ENCODE measurements around the gene ZSWIM5. TPM values are rescaled to one million over a fixed set of nuclear protein-coding genes. Genes with fewer than 3 reads are reported as not detected.
"Not testable (repeated sequence)": the region's sequence is repeated elsewhere in the genome, so short reads cannot be mapped to it uniquely, and the experiment has no call there.

ZSWIM5 gene
- total and polyA plus RNA-seq, 2 of the 8 experiments (the other 6 are each of a cell fraction or from before 2014, with no cell fraction given), result 2.5 to 3.9 TPM

- H3K23me2 ChIP-seq (ENCODE audit: low read depth, low read length); CTCF ChIA-PET (ENCODE audit: partially characterized antibody); H2BK120ac ChIP-seq (replicated peaks; ENCODE audit: low read depth, low read length); H3K27ac ChIP-seq (ENCODE audit: low read depth, low read length); H2AFZ ChIP-seq (ENCODE audit: low read length); H3K4ac ChIP-seq (replicated peaks; ENCODE audit: insufficient read length, low read depth, low read length); H4K20me1 ChIP-seq (replicated peaks in 1 of 2; ENCODE audit: control insufficient read depth in 1 of 2, insufficient read depth in 2 of 2, low read length in 2 of 2); H3K79me2 ChIP-seq (ENCODE audit: control insufficient read depth in 1 of 2, insufficient read depth in 2 of 2, low read length in 2 of 2); H3K18ac ChIP-seq (ENCODE audit: extremely low read depth, low read length); H4K5ac ChIP-seq (ENCODE audit: insufficient read length, low read depth, low read length); H2BK12ac ChIP-seq (ENCODE audit: low read depth, low read length); H3K14ac ChIP-seq (ENCODE audit: insufficient read length); FAIRE-seq; DNase-seq (ENCODE audit: low read depth in 1 of 2, low spot score in 2 of 2); H4K91ac ChIP-seq (replicated peaks; ENCODE audit: insufficient read length, low read length); H4K8ac ChIP-seq (ENCODE audit: extremely low read depth, insufficient read depth, low read length); H2BK20ac ChIP-seq (ENCODE audit: low read length); H3K4me3 ChIP-seq (ENCODE audit: extremely low read depth in 1 of 4, insufficient read depth in 2 of 4, low read depth in 3 of 4, low read length in 4 of 4); H3K36me3 ChIP-seq (ENCODE audit: control insufficient read depth in 2 of 4, insufficient read depth in 4 of 4, low read length in 3 of 4); H2BK5ac ChIP-seq (ENCODE audit: low read depth, low read length); H3K23ac ChIP-seq (ENCODE audit: insufficient read length); H3K4me2 ChIP-seq (ENCODE audit: insufficient read depth in 1 of 2, low read depth in 2 of 2, low read length in 2 of 2); H2AK5ac ChIP-seq (ENCODE audit: low read depth, low read length); H3K27me3 ChIP-seq (replicated peaks in 1 of 4; ENCODE audit: control insufficient read depth in 3 of 4, extremely low read depth in 1 of 4, insufficient read depth in 3 of 4, low read length in 3 of 4); H2BK15ac ChIP-seq (ENCODE audit: low read length); H3K79me1 ChIP-seq (ENCODE audit: low read depth, low read length); H3K9ac ChIP-seq (replicated peaks in 1 of 4; ENCODE audit: extremely low read depth in 1 of 4, low read depth in 3 of 4, low read length in 3 of 4); H3K56ac ChIP-seq (replicated peaks; ENCODE audit: insufficient read length, low read depth, low read length); H3K4me1 ChIP-seq (replicated peaks in 1 of 4; ENCODE audit: control insufficient read depth in 3 of 4, insufficient read depth in 4 of 4, low read length in 3 of 4): not testable (repeated sequence)
- peaks cover 4 to 21% of the 10 kb centered on the region in 2 experiments; a peak in 2 of 4 replicates for H3K9me3 ChIP-seq (ENCODE audit: insufficient read depth in 2 of 2, low read depth in 1 of 2, low read length in 1 of 2)
- WGBS, 2 experiments (ENCODE audit: extremely low coverage in 1 of 2, insufficient coverage in 1 of 2, insufficient read length in 1 of 2, insufficient replicate concordance in 2 of 2, low coverage in 1 of 2, low lambda C conversion rate in 2 of 2, missing lambda C conversion rate in 1 of 2), result 94% methylated on average over 21 of the region's 43 CpGs; no CpG with 5 or more reads in 1 of the 2 experiments
- POLR2A ChIA-PET (ENCODE audit: partially characterized antibody), result interaction anchor here (0.7 kb wide), 1 partner anchor 64 kb away, joined by 3 read pairs; no protein-coding TSS in a partner anchor
Measured at GRCh38 chr1:45105486-45106155, 100.8 kb downstream of the ZSWIM5 start.
